Smooth muscle cell of trachea (primary cell): Measurements from ENCODE around the gene TRMT10A. TPM values are rescaled to one million over a fixed set of nuclear protein-coding genes. Genes with fewer than 3 reads are reported as not detected.

Source experiments
- total RNA-seq: library from RNA; depleted of rRNA; stranded (reverse); fragments of >200 nt; gene quantifications from 2 replicates; pipeline ENCODE4 v1.2.1, GENCODE V29; 2014

The TRMT10A gene, protein sequence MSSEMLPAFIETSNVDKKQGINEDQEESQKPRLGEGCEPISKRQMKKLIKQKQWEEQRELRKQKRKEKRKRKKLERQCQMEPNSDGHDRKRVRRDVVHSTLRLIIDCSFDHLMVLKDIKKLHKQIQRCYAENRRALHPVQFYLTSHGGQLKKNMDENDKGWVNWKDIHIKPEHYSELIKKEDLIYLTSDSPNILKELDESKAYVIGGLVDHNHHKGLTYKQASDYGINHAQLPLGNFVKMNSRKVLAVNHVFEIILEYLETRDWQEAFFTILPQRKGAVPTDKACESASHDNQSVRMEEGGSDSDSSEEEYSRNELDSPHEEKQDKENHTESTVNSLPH
- 5.5 and 14.3 TPM in 2 replicates for total RNA-seq

DNA sequence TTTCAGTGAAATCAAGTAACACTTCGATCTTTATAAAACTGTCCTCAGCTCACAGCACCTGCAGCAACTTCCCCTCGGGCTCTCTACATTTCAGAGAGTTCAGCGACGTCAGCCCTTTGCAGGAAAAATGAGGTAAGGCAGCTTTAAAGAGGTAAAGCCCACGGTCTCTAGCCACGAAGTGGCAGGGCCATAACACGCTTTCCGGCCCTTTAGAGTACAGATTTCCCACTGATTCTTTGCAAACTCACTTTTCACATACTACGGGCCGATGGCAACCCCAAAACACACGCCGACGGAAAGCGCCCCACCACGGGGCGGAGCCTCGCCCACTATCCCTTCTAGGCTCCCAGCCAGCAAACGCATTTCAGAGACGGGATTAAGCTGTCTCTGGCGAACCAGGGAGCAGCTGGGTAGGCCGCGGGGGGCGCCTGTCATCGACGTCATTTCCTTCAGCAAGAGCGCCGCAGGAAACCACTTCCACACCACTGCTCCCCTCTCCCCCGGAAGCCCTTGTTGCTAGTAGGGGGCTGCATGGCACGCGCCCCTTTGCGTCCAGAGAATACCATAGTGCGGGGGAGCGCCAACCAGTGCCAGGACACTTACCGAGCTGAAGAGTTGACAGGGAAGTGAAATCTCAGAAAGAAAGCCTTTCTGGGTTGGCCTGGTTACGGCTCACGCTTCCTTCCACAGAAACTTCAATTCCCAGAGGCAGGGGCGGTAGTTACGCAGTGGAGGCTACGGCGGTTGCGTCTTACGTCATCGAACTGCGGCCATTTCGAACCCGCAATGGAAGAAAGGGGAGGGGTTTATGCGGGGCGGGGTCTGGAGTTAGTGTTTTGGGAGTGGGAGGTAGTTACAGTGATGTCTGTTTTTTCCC, at the start of gene TRMT10A:
TRMT10A (minus strand) TSS at position 730 of the 877 bp plus-strand sequence. CDS start 4,701 bp downstream, outside the sequence.

DNA sequence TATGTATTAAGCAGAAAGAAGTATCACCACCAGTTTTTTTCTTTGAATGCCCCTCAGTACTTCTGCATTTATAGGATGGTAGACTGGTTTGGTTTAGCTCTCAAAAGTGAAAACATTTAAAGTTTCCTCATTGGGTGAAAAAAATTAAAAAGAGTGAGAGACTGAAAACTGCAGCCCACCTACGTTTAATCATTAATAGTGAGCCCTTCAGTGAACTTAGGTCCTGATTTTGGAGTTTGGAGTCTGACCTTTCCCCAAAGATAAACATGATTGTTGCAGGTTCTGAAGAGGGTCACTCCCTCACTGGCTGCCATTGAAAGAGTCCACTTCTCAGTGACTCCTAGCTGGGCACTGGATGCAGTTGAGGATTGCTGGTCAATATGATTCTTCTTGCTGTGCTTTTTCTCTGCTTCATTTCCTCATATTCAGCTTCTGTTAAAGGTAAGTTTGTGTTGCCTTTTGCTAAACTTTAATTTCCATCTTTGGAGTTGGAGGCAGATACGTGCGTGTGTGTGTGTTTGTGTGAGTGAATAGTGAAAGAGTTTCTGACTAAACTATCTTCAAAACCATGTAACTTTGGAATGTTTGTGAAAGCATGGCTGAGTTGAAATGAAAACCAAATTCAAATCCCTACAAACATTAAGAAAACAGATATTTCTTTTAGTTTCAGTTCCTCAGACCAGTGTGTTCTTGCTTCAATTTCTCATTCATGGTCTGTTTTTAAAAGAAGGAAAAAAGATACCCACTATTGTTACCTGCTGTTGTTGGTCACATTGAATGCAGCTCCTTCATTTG, 10.9 kb upstream of the TRMT10A start, which contains the start of gene MTTP:
MTTP (plus strand) TSS at position 295 of the 795 bp plus-strand sequence; CDS start at position 381, 86 bp downstream.

DNA sequence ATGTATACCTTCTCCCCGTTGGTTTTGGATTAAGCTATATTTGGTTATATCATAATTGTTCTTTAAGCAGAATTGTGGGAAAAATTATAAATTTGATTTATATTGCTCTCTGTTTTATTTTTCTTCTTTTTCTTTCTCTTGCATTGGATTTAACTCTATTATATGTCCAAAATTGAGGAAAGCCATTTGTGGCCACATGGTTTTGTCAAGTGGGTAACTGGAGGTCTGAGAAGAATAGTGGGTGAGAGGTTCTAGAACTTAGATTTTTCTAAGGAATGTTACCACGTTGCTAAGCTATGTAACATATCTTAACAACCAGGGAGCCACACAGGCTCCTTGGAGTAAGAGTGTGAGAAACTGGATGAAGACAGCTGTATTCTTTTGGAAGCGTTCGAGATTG, 53.1 kb downstream of the TRMT10A start, which contains the start of gene C4orf17:
C4orf17 (plus strand) TSS at position 301 of the 400 bp plus-strand sequence. CDS start 2,061 bp downstream, outside the sequence.

Other genes with a start within 250 kb of the TRMT10A start
- 281 and 965 TPM in 2 replicates for gene ADH1B, start 242.6 kb downstream of the TRMT10A start, total RNA-seq
- 2.3 and 5.5 TPM in 2 replicates for gene ADH1C, start 211.3 kb downstream of the TRMT10A start, total RNA-seq
- 0.83 and 2.0 TPM in 2 replicates for gene ADH7, start 128.7 kb downstream of the TRMT10A start, total RNA-seq
- gene C4orf17, start 53.0 kb downstream of the TRMT10A start, total RNA-seq = not detected in 2 replicates
- 0.15 and 0.50 TPM in 2 replicates for gene MTTP, start 10.8 kb upstream of the TRMT10A start, total RNA-seq
- under 0.01 TPM in 1 of 2 replicates, not detected in the other for gene C4orf54, start 93.8 kb upstream of the TRMT10A start, total RNA-seq